Psoas muscle (tissue), 8 donors: ENCODE results near the gene FTH1. TPM values are rescaled to one million over a fixed set of nuclear protein-coding genes. Genes with fewer than 3 reads are reported as not detected.

ENCODE experiments used
- ATAC-seq, 4 donors: fragments of 200-7000 bp; cut with Tn5 transposase; one replicate each; pipeline ENCODE4 v1.9.1; 2020; ENCODE audit warnings: moderate library complexity in 3 of 4, mild to moderate bottlenecking in 2 of 4
- DNase-seq, 2 donors: peaks; one replicate each; pipeline ENCODE4 v3.0.0-alpha.2; 2020
- H3K27ac ChIP-seq: fragments of 200-600 bp; one replicate; pipeline ENCODE4 v1.8.0; 2022
- H3K27me3 ChIP-seq, 3 donors: fragments of 200-600 bp in 1 of 3; one replicate each; pipeline versions ENCODE4 v1.6.1 to v1.8.0; 2013 to 2022; ENCODE audit warnings: low read length in 2 of 3, mild to moderate bottlenecking in 2 of 3, moderate library complexity in 1 of 3; ENCODE audit not compliant: insufficient read depth in 3 of 3
- H3K36me3 ChIP-seq, 2 donors: fragments of 200-600 bp in 1 of 2; one replicate each; pipeline versions ENCODE4 v1.6.1 to v1.8.0; 2013 to 2022; ENCODE audit warnings: low read depth in 1 of 2, mild to moderate bottlenecking in 1 of 2, moderate library complexity in 1 of 2; ENCODE audit not compliant: insufficient read depth in 1 of 2
- H3K4me1 ChIP-seq: fragments of 200-600 bp; one replicate; pipeline ENCODE4 v1.8.0; 2022
- H3K4me3 ChIP-seq: fragments of 200-600 bp; one replicate; pipeline ENCODE4 v1.8.0; 2022; ENCODE audit warnings: mild to moderate bottlenecking
- H3K9me3 ChIP-seq: fragments of 200-600 bp; one replicate; pipeline ENCODE4 v1.8.0; 2022
- CTCF ChIP-seq: fragments of 200-600 bp; IDR thresholded peaks from one replicate; pipeline ENCODE4 v1.8.0; 2022; ENCODE audit warnings: antibody characterized with exemption
- WGBS, 3 donors: extraction: QIAGEN DNeasy Blood & Tissue Kit; methylation state at CpG; one replicate each; pipeline versions ENCODE4 v1.1.6 to v1.1.7; 2013; 5-methylcytosine and 5-hydroxymethylcytosine counted together
- intact Hi-C, 2 donors: fragments of 100-400 bp; cut with DNase I; formaldehyde crosslinking; loops; one replicate each; pipeline versions ENCODE4 v1.11.0 to v1.14.2; 2022
- polyA plus RNA-seq, 3 donors: library from polyadenylated mRNA; stranded (reverse); fragments of 200-250 nt; gene quantifications; one replicate each; pipeline ENCODE4 v1.2.3, GENCODE V29; 2013
- total RNA-seq, 4 donors: library from RNA; stranded (reverse); fragmentation: NEBNext Ultra II Directional in 2 of 4; extraction: Animal tissue kit (Norgen Biotek cat#: 25700) in 2 of 4; gene quantifications; one replicate each; pipeline versions ENCODE4 v1.2.1 to v1.2.4, GENCODE V29; 2021 to 2023
- donor health status: healthy with polysubstance abuse.
- donor health status: DM: no; HTN: no; CAD: no; lungs with moderate emphysema.
- donor health status: Bipolar disorder and iron deficiency.
- donor health status: healthy.
- donor health status: DM: yes; HTN: yes; CAD: no.
- donor health status: DM: no; HTN: no; CAD: no.
- donor health status: DM: no; HTN: no; CAD: no.
- donor health status: DM: yes; HTN: yes; CAD: no.

FTH1 gene
- total and polyA plus RNA-seq, 7 donors: 2,269 to 16,176 (median 3,132) TPM

DNA sequence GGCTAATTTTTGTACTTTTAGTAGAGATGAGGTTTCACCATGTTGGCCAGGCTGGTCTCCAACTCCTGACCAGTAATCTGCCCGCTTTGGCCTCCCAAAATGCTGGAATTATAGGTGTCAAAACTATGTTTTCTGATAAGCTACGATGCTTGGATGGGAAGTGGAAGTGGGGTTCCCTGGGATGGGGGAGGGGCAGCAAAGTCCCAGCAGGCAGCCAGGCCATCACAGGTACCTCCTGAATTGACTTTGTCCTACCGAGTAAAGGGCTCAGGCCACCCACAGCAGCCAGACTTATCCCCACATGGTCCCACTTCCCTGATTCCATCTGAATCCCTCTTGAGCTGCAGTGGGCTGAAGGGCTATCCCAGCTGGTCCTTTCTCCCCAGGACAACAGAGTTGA, 6.9 kb downstream of the FTH1 start:
- Histone ChIP-seq H3K9me3 (no peaks in the 10 kb centered on the region), H3K27me3 (peaks cover 0 to 5% (median 0%) of the 10 kb centered on the region in 3 donors), H3K4me3 (no peak overlapping the region), H3K36me3 (peaks cover 2 to 23% of the 10 kb centered on the region in 2 donors), H3K4me1 (peaks cover 32% of the 10 kb centered on the region), H3K27ac (no peak overlapping the region)
- TF ChIP-seq CTCF: no peak
- 88 to 98% (median 88%) methylated on average over 3 of the region's 3 CpGs for WGBS, 3 donors
- intact Hi-C loops: loop anchor here (5.0 to 10.0 kb wide), 2 partner anchors 73 to 634 kb away; partner anchors contain the start of gene TUT1 (in 1 of the 2)
- no peak for DNase-seq
- ATAC-seq: no peak

- Histone ChIP-seq H3K4me1 (peaks cover 29% of the 10 kb centered on the region), H3K27ac (no peak overlapping the region), H3K27me3 (peaks cover 0 to 11% (median 2%) of the 10 kb centered on the region in 3 donors), H3K9me3 (no peaks in the 10 kb centered on the region), H3K36me3 (peaks cover 0 to 15% of the 10 kb centered on the region in 2 donors), H3K4me3 (no peak overlapping the region)
- DNase-seq (no peak), ATAC-seq (no peak)
- intact Hi-C loops: loop anchor here (5.0 to 10.0 kb wide), 3 partner anchors 72 to 635 kb away; partner anchors contain the start of genes FEN1 (in 1 of the 2), TMEM258 (in 1 of the 2) and TUT1 (in 1 of the 2)
- TF ChIP-seq CTCF: no peak
- 85 to 92% (median 88%) methylated on average over 6 of the region's 6 CpGs for WGBS, 3 donors
These were observed 7.8 kb downstream of the FTH1 start for GRCh38 chr11:61959678-61960077.

GRCh38 chr11:61959114-61959513, 8.3 kb downstream of the FTH1 start:
- 40 to 71% (median 65%) methylated on average over 2 of the region's 2 CpGs for WGBS, 3 donors
- no peak for TF ChIP-seq CTCF
- Histone ChIP-seq H3K27me3 (peaks cover 0 to 17% (median 2%) of the 10 kb centered on the region in 3 donors), H3K27ac (no peak overlapping the region), H3K4me3 (no peak overlapping the region), H3K4me1 (peaks cover 24% of the 10 kb centered on the region), H3K9me3 (no peaks in the 10 kb centered on the region), H3K36me3 (peaks cover 0 to 10% of the 10 kb centered on the region in 2 donors)
- ATAC-seq: no peak
- intact Hi-C loops: loop anchor here in 1 of 2 donors (10.0 kb wide), 1 partner anchor 164 kb away; the partner anchor contains the start of genes FEN1 and TMEM258
- DNase-seq: no peak

DNA sequence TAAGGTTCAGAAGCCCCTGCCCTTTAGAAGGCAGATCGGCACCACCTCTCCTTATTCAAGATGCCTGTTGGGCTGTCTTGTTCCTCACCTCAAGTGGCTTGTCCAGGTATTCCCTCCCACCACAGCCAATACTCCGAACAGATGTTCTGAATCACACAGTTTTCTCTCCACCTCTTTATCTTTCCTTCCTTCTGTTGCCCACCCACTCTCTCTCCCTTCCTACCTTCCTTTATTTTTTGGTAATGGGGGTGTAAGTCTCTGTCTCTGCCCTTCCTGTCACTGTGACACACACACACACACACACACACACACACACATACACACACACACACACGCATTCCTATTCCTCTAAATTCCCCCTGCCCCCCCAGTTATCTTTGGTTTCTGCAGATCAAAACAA, 8.8 kb downstream of the FTH1 start:
- ATAC-seq (no peak), DNase-seq (no peak)
- 65 to 83% (median 76%) methylated on average over 3 of the region's 3 CpGs for WGBS, 3 donors
- H3K36me3 ChIP-seq: peaks cover 0 to 5% of the 10 kb centered on the region in 2 donors
- H3K27me3 ChIP-seq: peaks cover 0 to 22% (median 2%) of the 10 kb centered on the region in 3 donors
- TF ChIP-seq CTCF: no peak
- H3K9me3 ChIP-seq: no peaks in the 10 kb centered on the region
- no peak overlapping the region for H3K27ac ChIP-seq
- intact Hi-C loops: loop anchor here in 1 of 2 donors (10.0 kb wide), 1 partner anchor 164 kb away; the partner anchor contains the start of genes FEN1 and TMEM258
- H3K4me1 ChIP-seq: peaks cover 19% of the 10 kb centered on the region
- no peak overlapping the region for H3K4me3 ChIP-seq
